Activated naive CD8-positive, alpha-beta T cell treated with anti-CD3 and anti-CD28 coated beads for 36 hours (primary cell): ENCODE measurements around the gene ADCY1. TPM values are rescaled to one million over a fixed set of nuclear protein-coding genes. Genes with fewer than 3 reads are reported as not detected.

Experiments used
- DNase-seq: peaks from one replicate; pipeline ENCODE4 v3.0.0; 2021
- H3K27ac Mint-ChIP-seq: one replicate; pipeline ENCODE4 v1.8.0; 2022; ENCODE audit warnings: mild to moderate bottlenecking, moderate library complexity, mixed read lengths
- H3K27me3 Mint-ChIP-seq: one replicate; pipeline ENCODE4 v1.8.0; 2022; ENCODE audit warnings: mild to moderate bottlenecking, mixed read lengths
- H3K36me3 Mint-ChIP-seq: one replicate; pipeline ENCODE4 v1.8.0; 2021; ENCODE audit warnings: mild to moderate bottlenecking, mixed read lengths
- H3K4me1 Mint-ChIP-seq: one replicate; pipeline ENCODE4 v1.8.0; 2021; ENCODE audit warnings: mixed read lengths
- H3K4me3 Mint-ChIP-seq: one replicate; pipeline ENCODE4 v1.8.0; 2022; ENCODE audit warnings: mild to moderate bottlenecking, moderate library complexity, mixed read lengths
- H3K9me3 Mint-ChIP-seq: one replicate; pipeline ENCODE4 v1.8.0; 2022; ENCODE audit warnings: mixed read lengths
- total RNA-seq, 2 experiments: library from RNA; stranded (reverse); gene quantifications; one replicate each; pipeline ENCODE4 v1.2.3, GENCODE V29; 2021

The ADCY1 gene
- total RNA-seq, 2 experiments from 2014 or later, result 0.06 TPM; not detected in 1

DNA sequence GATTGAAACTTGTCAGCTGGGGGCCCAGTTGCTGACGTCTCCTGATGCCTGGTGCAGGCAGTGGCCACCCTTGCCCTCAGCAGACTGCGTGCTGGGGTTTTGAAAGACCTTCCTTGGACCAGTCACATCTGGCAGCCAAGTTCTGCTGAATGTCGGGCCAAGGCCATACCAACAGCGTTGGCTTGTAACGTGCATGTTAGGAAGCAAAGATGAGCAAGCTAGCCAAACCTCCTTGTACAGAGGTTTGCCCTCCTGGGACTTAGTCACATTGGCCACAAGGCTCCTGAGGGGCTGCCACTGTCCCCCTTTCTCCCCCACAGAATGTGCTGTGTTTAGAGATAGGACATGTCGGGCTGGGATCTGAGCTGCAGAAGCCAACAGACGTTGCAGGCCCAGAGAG lies 49.0 kb downstream of the ADCY1 start:
- no peaks in the 10 kb centered on the region for H3K36me3 Mint-ChIP-seq
- no peak for DNase-seq
- no peak overlapping the region for H3K27ac Mint-ChIP-seq
- no peaks in the 10 kb centered on the region for H3K27me3 Mint-ChIP-seq
- H3K4me3 Mint-ChIP-seq, result no peak overlapping the region
- H3K4me1 Mint-ChIP-seq, result no peaks in the 10 kb centered on the region
- peaks cover 13% of the 10 kb centered on the region for H3K9me3 Mint-ChIP-seq

DNA sequence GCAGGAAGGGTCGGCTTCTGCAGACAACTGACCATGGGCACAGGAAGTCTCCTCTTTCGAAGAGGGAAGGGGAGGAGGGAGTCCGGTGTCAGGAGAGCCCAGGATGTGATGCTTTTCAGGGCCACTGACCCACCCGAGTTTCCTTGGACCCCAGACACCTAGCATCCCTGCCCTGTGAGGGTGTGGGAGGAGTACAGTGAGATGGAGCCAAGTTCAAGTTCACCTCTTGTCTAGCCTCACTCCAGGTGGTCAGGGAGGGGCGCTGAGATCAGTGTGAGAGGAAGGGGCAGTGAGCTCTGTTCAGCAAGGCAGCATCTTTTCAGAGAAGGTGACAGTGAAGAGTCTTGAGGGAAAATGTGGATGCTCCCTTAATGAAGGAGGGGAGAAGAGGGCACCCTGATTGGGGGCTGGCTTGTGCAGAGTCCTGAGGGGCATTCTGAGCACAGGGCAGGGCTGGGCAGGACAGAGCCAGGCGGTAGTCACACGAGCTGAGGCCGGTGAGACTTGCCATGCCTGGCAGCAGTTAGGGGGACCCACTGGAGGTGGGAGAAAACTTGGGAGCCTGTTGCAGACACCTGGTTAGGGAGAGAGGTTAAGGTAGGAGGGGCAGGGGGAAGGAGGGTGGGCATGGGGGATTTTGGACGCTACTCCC lies 49.7 kb downstream of the ADCY1 start:
- Mint-ChIP-seq H3K27ac (no peak overlapping the region), H3K27me3 (no peaks in the 10 kb centered on the region), H3K4me1 (no peaks in the 10 kb centered on the region), H3K9me3 (peaks cover 13% of the 10 kb centered on the region), H3K4me3 (no peak overlapping the region), H3K36me3 (no peaks in the 10 kb centered on the region)
- no peak for DNase-seq

DNA sequence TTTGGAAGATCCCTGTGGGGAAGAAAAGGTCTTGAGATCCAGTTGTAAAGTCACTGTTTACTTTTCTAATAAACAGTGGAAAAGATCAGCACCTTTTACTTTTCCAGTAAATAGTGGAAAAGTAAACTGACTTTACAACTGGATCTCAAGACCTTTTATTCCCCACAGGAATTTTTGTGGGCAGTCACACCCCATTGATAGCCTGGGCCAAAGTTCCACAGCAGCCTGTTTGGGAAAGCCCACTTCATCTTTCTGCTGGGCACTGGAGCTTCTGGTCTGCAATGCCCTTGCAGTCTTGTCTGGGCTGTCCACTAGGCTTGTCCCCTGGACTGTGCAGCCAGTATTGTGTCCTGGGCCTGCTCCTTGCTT lies 50.2 kb downstream of the ADCY1 start:
- Mint-ChIP-seq H3K27me3 (no peaks in the 10 kb centered on the region), H3K4me3 (no peak overlapping the region), H3K4me1 (no peaks in the 10 kb centered on the region), H3K27ac (no peak overlapping the region), H3K36me3 (no peaks in the 10 kb centered on the region), H3K9me3 (peaks cover 10% of the 10 kb centered on the region)
- no peak for DNase-seq

DNA sequence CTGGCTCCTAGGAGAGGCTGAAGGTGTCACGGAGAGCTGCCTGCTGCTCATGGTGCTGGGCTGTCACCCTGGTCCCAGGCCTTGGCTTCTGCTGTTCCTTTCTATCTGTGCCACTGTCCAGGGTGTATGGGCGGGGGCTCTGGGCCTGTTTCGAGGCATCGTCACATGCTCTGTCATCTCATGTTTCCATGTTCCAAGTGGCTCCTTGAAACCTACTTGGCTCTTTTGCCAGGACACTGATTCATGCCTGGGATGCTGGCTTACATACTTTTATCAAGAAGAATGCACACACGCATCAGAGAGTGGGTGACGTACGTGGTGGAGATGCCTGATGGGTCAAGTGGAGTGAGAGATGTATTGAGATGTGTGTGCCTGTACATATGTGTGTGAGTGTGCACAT lies 50.9 kb downstream of the ADCY1 start:
- Mint-ChIP-seq H3K27ac (no peak overlapping the region), H3K36me3 (no peaks in the 10 kb centered on the region), H3K4me3 (no peak overlapping the region), H3K9me3 (peaks cover 9% of the 10 kb centered on the region), H3K4me1 (no peaks in the 10 kb centered on the region), H3K27me3 (no peaks in the 10 kb centered on the region)
- no peak for DNase-seq

DNA sequence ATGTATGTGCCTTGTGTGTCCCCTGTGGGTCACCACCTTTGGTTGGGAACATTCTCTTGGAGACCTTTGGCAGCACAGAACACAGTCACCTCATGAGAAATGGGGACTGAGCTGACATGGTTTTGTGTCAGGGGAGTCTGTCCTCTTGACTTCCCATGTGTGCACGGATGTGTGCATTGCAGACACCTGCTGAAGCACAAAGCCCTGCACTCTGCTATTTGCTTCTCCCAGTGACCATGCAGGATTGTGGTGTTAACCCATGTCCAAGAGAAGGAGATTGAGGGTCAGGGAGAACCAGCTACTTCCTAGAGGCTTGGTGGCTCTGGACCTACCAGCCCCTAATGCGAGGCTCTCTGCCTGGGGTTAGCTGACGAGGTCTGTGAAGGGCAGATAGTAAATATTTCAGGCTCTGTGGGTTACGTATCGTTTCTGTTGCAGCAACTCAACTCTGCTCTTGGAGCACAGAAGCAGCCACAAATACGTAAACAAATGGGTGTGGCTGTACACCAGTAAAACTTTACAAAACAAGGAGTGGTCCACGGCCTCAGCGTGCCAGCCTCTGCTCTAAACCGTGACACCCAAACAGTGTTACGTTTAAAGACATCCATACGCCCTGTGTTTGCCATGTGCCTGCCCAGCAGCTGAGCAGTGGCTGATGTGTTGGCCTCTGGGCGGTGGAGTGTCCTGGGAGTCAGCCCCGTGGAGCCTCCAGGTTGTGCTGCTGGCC lies 51.7 kb downstream of the ADCY1 start:
- H3K9me3 Mint-ChIP-seq, result peaks cover 5% of the 10 kb centered on the region
- no peak overlapping the region for H3K27ac Mint-ChIP-seq
- H3K36me3 Mint-ChIP-seq, result no peaks in the 10 kb centered on the region
- no peaks in the 10 kb centered on the region for H3K27me3 Mint-ChIP-seq
- no peak overlapping the region for H3K4me3 Mint-ChIP-seq
- no peak for DNase-seq
- no peaks in the 10 kb centered on the region for H3K4me1 Mint-ChIP-seq

DNA sequence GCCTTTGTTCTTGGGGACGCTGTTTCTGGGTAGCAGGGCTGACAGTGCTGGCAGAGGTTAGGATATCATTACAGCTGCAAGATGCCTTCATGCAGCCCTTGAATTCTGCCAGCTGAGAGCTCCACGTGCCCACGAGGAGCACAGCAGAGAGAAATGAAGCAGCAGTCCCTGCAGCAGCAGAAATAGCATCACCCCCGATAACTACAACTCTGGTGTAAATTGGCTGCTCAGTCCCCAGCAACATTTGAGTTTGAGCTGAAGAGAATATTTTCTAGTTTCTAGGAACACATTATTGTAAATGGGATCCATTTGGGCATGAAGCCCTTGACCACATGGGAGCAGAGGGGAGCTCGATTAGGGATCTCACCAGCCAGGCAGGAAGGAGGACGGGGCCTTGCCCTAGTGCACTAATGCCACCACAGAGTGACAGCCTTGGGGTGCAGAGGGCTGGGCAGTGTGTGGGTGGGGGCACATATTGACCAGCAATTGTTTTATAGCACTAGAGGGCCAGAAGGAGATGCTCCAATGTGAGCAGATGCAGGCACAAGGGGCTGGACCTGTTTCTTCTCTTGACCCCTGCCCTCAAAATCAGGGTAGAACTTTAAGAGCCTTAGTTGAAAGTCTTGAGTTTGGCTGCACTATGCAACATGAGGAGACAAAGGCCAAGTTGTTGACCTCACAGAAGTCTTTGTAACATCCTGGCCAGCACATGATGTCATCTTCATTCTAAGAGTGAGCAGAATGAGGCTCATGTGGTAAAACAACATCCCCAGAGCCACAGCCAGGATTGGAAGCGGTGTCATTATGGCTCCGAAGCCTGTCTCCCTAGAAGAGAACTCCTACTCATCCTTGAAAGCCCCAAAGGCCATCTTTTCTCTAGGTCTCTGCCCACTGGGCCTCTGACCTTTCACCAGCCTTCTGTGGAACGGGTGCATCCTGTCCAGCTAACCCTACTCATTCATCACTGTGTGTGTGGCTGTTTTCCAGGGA lies 52.6 kb downstream of the ADCY1 start:
- no peak for DNase-seq
- Mint-ChIP-seq H3K36me3 (no peaks in the 10 kb centered on the region), H3K9me3 (peaks cover 3% of the 10 kb centered on the region), H3K4me1 (no peaks in the 10 kb centered on the region), H3K4me3 (no peak overlapping the region), H3K27me3 (no peaks in the 10 kb centered on the region), H3K27ac (no peak overlapping the region)

DNA sequence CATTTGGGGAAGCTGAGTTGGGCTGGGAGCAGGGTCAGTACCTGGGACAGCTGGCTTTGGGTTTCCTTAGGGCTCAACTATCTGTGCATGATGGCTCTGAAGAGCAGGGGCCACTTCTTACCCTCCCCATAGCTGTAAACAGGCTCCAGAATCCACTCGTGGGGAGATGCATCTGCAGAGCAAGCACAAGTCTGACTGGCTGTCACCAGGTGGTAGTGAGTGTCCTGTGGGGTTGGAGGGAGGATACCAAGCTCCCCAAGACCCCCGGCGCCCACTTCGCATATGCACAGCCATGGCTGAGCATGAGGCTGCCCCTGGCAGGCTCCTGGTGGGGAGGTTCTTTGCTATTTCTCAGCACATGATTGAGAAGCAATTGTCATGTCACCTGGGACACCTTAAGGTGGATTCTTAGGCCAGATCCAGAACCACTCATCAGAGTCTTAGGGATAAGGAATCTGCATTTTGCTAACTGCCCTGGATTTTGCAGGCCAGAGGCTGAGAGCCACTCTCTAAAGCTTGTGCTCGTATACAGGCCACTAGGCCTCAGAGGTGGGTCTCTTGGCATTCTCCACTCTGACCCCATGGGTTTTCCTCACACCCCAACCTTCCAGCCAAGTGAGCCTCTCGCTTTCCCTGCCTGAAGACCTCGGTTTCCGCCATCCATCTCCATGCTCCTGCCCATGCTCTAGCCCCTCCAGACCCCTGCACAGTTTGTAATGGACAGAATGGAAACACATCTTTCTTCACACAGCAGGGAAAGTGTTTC lies 53.7 kb downstream of the ADCY1 start:
- Mint-ChIP-seq H3K9me3 (peaks cover 3% of the 10 kb centered on the region), H3K36me3 (no peaks in the 10 kb centered on the region), H3K4me3 (no peak overlapping the region), H3K27ac (no peak overlapping the region), H3K4me1 (no peaks in the 10 kb centered on the region), H3K27me3 (no peaks in the 10 kb centered on the region)
- no peak for DNase-seq

DNA sequence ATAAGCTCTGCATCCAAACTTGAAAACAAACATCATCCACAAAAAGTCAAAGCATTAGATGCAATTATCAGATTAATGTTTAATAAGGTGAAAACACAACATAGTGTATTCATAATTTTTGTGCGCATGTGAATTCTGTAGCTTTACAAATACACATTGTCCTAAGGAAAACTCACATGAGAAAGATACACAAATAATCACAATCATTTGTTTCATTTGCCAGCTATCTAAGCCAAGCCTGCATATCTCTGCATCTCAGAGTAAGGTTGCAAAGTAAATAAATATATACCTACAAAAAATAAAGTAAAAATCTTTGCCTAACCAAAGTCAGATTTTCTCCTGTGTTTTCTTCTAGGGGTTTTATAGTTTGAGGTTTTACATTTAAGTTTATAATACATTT lies 57.4 kb downstream of the ADCY1 start:
- H3K9me3 Mint-ChIP-seq, result peaks cover 3% of the 10 kb centered on the region
- H3K4me3 Mint-ChIP-seq, result no peak overlapping the region
- H3K27me3 Mint-ChIP-seq, result peaks cover 4% of the 10 kb centered on the region
- no peak overlapping the region for H3K27ac Mint-ChIP-seq
- H3K36me3 Mint-ChIP-seq, result no peaks in the 10 kb centered on the region
- DNase-seq, result no peak
- H3K4me1 Mint-ChIP-seq, result no peaks in the 10 kb centered on the region

DNA sequence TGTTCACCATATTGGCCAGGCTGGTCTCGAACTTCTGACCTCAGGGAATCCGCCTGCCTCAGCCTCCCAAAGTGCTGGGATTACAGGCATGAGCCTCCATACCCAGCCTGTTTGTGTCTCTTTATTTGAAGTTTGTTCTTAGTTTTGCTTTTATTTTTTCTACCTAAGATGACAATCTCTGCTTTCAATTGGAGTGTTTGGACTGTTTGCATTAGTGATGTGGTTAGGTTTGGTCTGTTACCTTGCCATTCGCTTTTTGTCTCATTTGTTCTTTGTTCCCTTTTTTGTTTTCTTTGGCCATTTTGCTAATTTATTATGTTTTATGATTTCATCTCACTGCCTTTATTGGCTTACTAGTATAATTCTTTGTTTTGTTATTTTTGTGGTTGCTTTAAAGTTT lies 62.6 kb downstream of the ADCY1 start:
- H3K27ac Mint-ChIP-seq, result no peak overlapping the region
- no peak overlapping the region for H3K4me3 Mint-ChIP-seq
- H3K36me3 Mint-ChIP-seq, result no peaks in the 10 kb centered on the region
- H3K9me3 Mint-ChIP-seq, result no peaks in the 10 kb centered on the region
- peaks cover 25% of the 10 kb centered on the region for H3K27me3 Mint-ChIP-seq
- no peaks in the 10 kb centered on the region for H3K4me1 Mint-ChIP-seq
- DNase-seq, result no peak

DNA sequence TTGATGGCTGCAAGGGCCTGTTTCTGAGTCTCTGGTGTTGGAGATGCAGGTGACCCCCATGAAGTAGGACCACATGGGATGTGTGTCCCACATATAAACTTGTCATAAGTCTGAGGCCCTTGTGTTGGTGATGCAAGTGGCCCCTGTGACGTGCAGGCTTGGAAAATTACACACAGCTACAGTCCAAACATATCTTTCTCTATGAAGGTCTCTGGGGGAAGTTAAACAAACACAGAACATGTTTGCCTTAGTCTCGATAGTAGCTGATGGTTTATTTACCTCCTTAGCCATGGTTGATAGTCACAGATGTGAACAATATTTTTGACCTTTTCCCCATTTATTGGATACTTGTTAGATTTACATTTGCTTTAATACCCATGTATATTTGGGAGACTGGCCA lies 64.7 kb downstream of the ADCY1 start:
- H3K4me1 Mint-ChIP-seq, result no peaks in the 10 kb centered on the region

DNA sequence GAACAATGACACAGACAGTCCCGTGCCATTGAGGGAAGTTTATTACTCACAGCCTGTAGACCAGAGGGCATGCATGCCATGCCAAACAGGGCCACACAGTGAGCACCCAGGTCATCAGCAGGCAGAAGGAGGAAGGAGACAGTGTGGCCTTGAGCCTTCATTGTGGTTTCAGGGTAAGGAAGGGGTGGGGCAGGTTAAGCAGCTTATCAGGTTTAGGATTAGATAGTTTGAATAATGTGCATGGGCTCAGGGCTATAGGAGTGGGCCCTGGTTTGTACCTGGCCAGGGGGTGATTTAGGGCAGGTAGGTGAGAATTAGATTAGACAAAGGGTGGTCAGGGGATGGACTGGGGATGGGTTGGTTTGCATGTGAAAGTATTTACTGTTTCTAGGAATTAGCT lies 67.9 kb downstream of the ADCY1 start:
- Mint-ChIP-seq H3K4me3 (no peak overlapping the region), H3K9me3 (no peaks in the 10 kb centered on the region), H3K36me3 (no peaks in the 10 kb centered on the region), H3K4me1 (no peaks in the 10 kb centered on the region), H3K27me3 (peaks cover 28% of the 10 kb centered on the region), H3K27ac (no peak overlapping the region)
- no peak for DNase-seq

More for the DNA sequence above, 64.7 kb downstream of the ADCY1 start:
- no peaks in the 10 kb centered on the region for H3K36me3 Mint-ChIP-seq
- DNase-seq, result no peak
- H3K27me3 Mint-ChIP-seq, result peaks cover 25% of the 10 kb centered on the region
- H3K9me3 Mint-ChIP-seq, result no peaks in the 10 kb centered on the region
- no peak overlapping the region for H3K4me3 Mint-ChIP-seq
- H3K27ac Mint-ChIP-seq, result no peak overlapping the region

DNA sequence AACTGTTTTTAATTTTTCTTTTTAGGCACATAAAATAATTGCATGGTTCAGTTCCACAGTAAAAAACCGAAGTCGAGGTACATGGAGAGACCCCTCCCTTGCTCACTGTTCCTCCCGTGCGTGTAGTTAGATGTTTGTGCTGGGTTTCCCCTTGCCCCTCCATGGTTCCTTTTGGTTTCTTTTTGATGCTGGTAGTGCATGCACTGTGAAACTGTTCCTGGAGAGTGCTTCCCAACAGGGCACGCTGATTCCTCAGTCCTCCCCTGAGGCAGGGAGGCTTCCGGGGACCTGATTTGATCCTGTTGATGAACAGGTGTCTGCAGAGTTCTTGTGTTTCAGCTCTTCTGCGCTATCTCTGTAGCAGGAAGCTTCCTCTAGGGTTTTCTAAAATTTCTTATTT lies 69.5 kb downstream of the ADCY1 start:
- Mint-ChIP-seq H3K9me3 (no peaks in the 10 kb centered on the region), H3K36me3 (no peaks in the 10 kb centered on the region), H3K4me3 (no peak overlapping the region), H3K27ac (no peak overlapping the region), H3K4me1 (no peaks in the 10 kb centered on the region), H3K27me3 (peaks cover 18% of the 10 kb centered on the region)
- no peak for DNase-seq

DNA sequence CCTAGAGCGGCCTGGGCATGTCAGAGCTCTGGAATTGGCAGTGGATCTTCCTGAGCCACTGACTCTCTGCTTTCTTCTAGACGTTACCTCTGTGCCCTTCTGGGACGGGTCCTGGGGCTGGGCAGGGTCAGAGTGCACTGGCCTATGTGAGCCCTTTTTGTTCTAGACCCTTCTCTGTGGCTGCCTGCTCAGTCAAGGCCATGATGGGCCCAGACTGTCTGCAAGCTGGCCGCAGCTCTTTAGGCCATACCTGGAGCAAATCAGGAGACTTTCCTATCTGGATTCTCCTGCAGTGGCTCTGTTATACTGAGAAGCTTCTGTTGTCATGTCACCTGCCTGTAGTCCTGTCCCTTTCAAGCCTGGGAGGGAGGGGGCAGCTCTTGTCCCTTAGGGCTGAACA lies 70.1 kb downstream of the ADCY1 start:
- Mint-ChIP-seq H3K27ac (no peak overlapping the region), H3K27me3 (peaks cover 18% of the 10 kb centered on the region), H3K4me3 (no peak overlapping the region), H3K36me3 (no peaks in the 10 kb centered on the region), H3K4me1 (no peaks in the 10 kb centered on the region), H3K9me3 (no peaks in the 10 kb centered on the region)
- no peak for DNase-seq

DNA sequence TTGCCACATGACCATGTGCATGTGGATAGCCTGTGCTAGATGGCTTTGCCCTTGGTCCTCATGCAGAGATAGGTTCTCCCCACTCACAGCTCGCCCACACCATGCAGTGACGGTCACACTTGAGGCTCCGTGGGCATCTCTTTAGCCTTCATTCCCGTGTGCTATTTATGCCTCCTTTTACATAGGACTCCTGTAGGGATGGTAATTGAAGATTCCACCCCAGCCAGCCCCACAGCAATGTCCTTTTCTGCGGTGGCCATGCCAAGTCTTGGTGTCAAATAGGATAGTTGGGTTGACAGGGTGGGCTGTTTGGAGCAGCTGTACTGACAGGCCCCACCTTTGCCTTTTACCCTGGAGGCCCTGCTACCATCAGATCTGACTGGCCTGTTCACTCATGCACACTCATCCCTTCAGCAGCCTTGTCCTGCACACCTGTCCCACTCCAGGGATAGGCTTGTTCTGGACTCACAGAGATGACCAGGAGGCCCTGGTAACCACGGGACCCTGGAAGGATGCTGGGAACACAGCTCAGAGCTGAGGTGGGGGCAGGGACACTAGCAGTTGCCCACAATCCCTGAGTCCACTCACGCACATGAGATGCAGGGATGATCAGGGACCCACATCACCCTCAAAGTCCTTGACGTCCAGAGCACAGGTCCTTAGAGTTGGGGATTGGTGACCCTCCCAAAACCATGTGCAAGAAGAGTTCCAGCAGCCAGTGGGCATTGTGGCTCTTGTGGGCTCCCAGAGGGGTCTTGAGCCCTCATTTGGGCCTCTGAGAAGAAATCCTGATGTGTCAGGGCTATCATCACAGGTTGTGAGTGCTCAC lies 71.2 kb downstream of the ADCY1 start:
- H3K36me3 Mint-ChIP-seq, result no peaks in the 10 kb centered on the region
- H3K4me3 Mint-ChIP-seq, result no peak overlapping the region
- H3K27ac Mint-ChIP-seq, result no peak overlapping the region
- no peaks in the 10 kb centered on the region for H3K4me1 Mint-ChIP-seq
- no peak for DNase-seq
- no peaks in the 10 kb centered on the region for H3K9me3 Mint-ChIP-seq
- peaks cover 11% of the 10 kb centered on the region for H3K27me3 Mint-ChIP-seq
